A549 (cell line): ENCODE results near the gene RBM17. TPM values are rescaled to one million over a fixed set of nuclear protein-coding genes. Genes with fewer than 3 reads are reported as not detected.

ENCODE experiments used
- ATAC-seq, 2 experiments: fragments of 200-7000 bp in 1 of 2; fragments of >200 bp in 1 of 2; cut with Nextera tagmentation in 1 of 2; cut with Tn5 transposase in 1 of 2; 3 replicates each; pipeline versions ENCODE4 v1.8.0 to v1.9.1; 2018 to 2020; ENCODE audit warnings: mild to moderate bottlenecking in 1 of 2, moderate library complexity in 1 of 2
- CTCF ChIA-PET: fragments of 300-600 bp; sonication (Branson Sonifier 250); formaldehyde crosslinking; extraction: SDS; loops from one replicate; lab custom pipeline; 2021; ENCODE audit warnings: antibody characterized with exemption, inconsistent platforms; lab: Yijun Ruan, JAX
- POLR2A ChIA-PET: fragments of 350-600 bp; formaldehyde crosslinking; extraction: SDS; loops from one replicate; lab custom pipeline; 2021; ENCODE audit warnings: antibody characterized with exemption, inconsistent platforms; lab: Yijun Ruan, JAX
- DNase-seq, 2 experiments: peaks; one replicate each; pipeline versions ENCODE4 v3.0.0 to v3.0.0-alpha.2; 2011 to 2016; ENCODE audit warnings: low read depth in 1 of 2, low spot score in 1 of 2
- FAIRE-seq: peaks from 2 replicates; lab custom pipeline; 2011; peaks lifted over from hg19 to GRCh38; lab: Jason Lieb, UNC
- H3K27ac ChIP-seq, 2 experiments: fragments of >200 bp; sonication (Bioruptor Twin); formaldehyde crosslinking; 3 replicates each; pipeline ENCODE4 v1.5.1; 2016 to 2017
- H3K4me1 ChIP-seq: fragments of >200 bp; sonication (Bioruptor Twin); formaldehyde crosslinking; 3 replicates; pipeline ENCODE4 v1.6.1; 2016
- H3K4me2 ChIP-seq: fragments of >200 bp; sonication (Bioruptor Twin); formaldehyde crosslinking; 3 replicates; pipeline ENCODE4 v1.6.1; 2016
- H3K4me3 ChIP-seq: fragments of >200 bp; sonication (Bioruptor Twin); formaldehyde crosslinking; 3 replicates; pipeline ENCODE4 v1.5.1; 2016
- H3K9me3 ChIP-seq: fragments of >200 bp; sonication (Bioruptor Twin); formaldehyde crosslinking; 3 replicates; pipeline ENCODE4 v1.6.1; 2016
- BCL3 ChIP-seq: fragments of >200 bp; sonication (Bioruptor Twin); formaldehyde crosslinking; IDR thresholded peaks from 3 replicates; pipeline ENCODE4 v1.6.1; 2016
- BHLHE40 ChIP-seq: IDR thresholded peaks from 2 replicates; pipeline ENCODE4 v1.6.1; 2012; ENCODE audit warnings: low read depth, low read length, inconsistent platforms
- CBX8 ChIP-seq: fragments of 200-600 bp; sonication (generic); IDR thresholded peaks from 2 replicates; pipeline ENCODE4 v1.6.1; 2016
- CEBPB ChIP-seq, 2 experiments: fragments of >200 bp in 1 of 2; sonication (Bioruptor Twin) in 1 of 2; formaldehyde crosslinking in 1 of 2; IDR thresholded peaks; 2 replicates each; pipeline ENCODE4 v1.6.1; 2012 to 2016
- E2F6 ChIP-seq: IDR thresholded peaks from 2 replicates; pipeline ENCODE4 v1.6.1; 2012; ENCODE audit warnings: low read depth, borderline replicate concordance
- EHF ChIP-seq: fragments of 250-450 bp; sonication (Bioruptor Pico); IDR thresholded peaks from 2 replicates; pipeline ENCODE4 v1.5.0; 2020; ENCODE audit warnings: mild to moderate bottlenecking
- ELK1 ChIP-seq: fragments of 150-350 bp; IDR thresholded peaks from 2 replicates; pipeline ENCODE4 v1.6.1; 2014; ENCODE audit warnings: low read depth, mild to moderate bottlenecking, low read length
- EP300 ChIP-seq, 2 experiments: fragments of >200 bp; sonication (Bioruptor Twin); formaldehyde crosslinking; IDR thresholded peaks; 2 replicates in 1 of 2; 3 replicates in 1 of 2; pipeline ENCODE4 v1.6.1; 2016 to 2017
- FOSL2 ChIP-seq, 2 experiments: fragments of 450-650 bp in 1 of 2; fragments of >200 bp in 1 of 2; sonication (Bioruptor Twin) in 1 of 2; formaldehyde crosslinking; IDR thresholded peaks; 2 replicates each; pipeline versions ENCODE4 v1.5.0 to v1.6.1; 2016 to 2020; ENCODE audit warnings: mild to moderate bottlenecking in 1 of 2, moderate library complexity in 1 of 2
- HMGXB4 ChIP-seq: fragments of 250-450 bp; sonication (Bioruptor Pico); IDR thresholded peaks from 2 replicates; pipeline ENCODE4 v1.5.0; 2021; ENCODE audit warnings: mild to moderate bottlenecking, moderate library complexity, borderline replicate concordance
- HOXA7 ChIP-seq: fragments of 250-450 bp; sonication (Bioruptor Pico); IDR thresholded peaks from 2 replicates; pipeline ENCODE4 v1.5.0; 2020; ENCODE audit warnings: mild to moderate bottlenecking, moderate library complexity
- JUN ChIP-seq, 2 experiments: fragments of >200 bp; sonication (Bioruptor Twin); formaldehyde crosslinking; IDR thresholded peaks; 2 replicates in 1 of 2; 3 replicates in 1 of 2; pipeline ENCODE4 v1.6.1; 2016 to 2017
- KDM1A ChIP-seq: fragments of 200-600 bp; sonication (generic); IDR thresholded peaks from 2 replicates; pipeline ENCODE4 v1.6.1; 2016; ENCODE audit warnings: low read depth, mild to moderate bottlenecking
- KDM5A ChIP-seq: fragments of 200-600 bp; sonication (generic); IDR thresholded peaks from 2 replicates; pipeline ENCODE4 v1.6.1; 2016; ENCODE audit warnings: antibody characterized with exemption, mild to moderate bottlenecking
- MAZ ChIP-seq: fragments of 150-350 bp; IDR thresholded peaks from 2 replicates; pipeline ENCODE4 v1.6.1; 2014; ENCODE audit warnings: antibody characterized with exemption, low read depth, low read length, borderline replicate concordance
- MYC ChIP-seq: IDR thresholded peaks from 2 replicates; pipeline ENCODE4 v1.6.1; 2012; ENCODE audit warnings: mild to moderate bottlenecking, inconsistent platforms, low read length, improper control_type of control experiment, borderline replicate concordance
- NPAS2 ChIP-seq: fragments of 250-450 bp; sonication (Bioruptor Pico); IDR thresholded peaks from 2 replicates; pipeline ENCODE4 v1.8.0; 2022; ENCODE audit warnings: mild to moderate bottlenecking, moderate library complexity, borderline replicate concordance
- POLR2A ChIP-seq: IDR thresholded peaks from 2 replicates; pipeline ENCODE4 v1.6.1; 2012; ENCODE audit warnings: mild to moderate bottlenecking, low read length
- RARB ChIP-seq: fragments of 250-450 bp; sonication (Bioruptor Pico); IDR thresholded peaks from 2 replicates; pipeline ENCODE4 v1.8.0; 2021; ENCODE audit warnings: mild to moderate bottlenecking, moderate library complexity
- SMC3 ChIP-seq: fragments of >200 bp; sonication (Bioruptor Twin); formaldehyde crosslinking; IDR thresholded peaks from 3 replicates; pipeline ENCODE4 v1.6.1; 2018; ENCODE audit warnings: inconsistent platforms
- SREBF2 ChIP-seq: fragments of 450-650 bp; IDR thresholded peaks from 2 replicates; pipeline ENCODE4 v1.6.1; 2014; ENCODE audit warnings: mild to moderate bottlenecking, moderate library complexity
- ZC3H11A ChIP-seq: fragments of 450-650 bp; IDR thresholded peaks from 2 replicates; pipeline ENCODE4 v1.6.1; 2014; ENCODE audit warnings: antibody characterized with exemption, mild to moderate bottlenecking
- ZFP36 ChIP-seq: fragments of 450-650 bp; IDR thresholded peaks from 2 replicates; pipeline ENCODE4 v1.6.1; 2014; ENCODE audit warnings: borderline replicate concordance; ENCODE audit not compliant: partially characterized antibody
- ZNF302 ChIP-seq: fragments of 250-450 bp; sonication (Bioruptor Pico); IDR thresholded peaks from 2 replicates; pipeline ENCODE4 v1.9.0; 2021; ENCODE audit warnings: inconsistent platforms, mild to moderate bottlenecking, moderate library complexity
- WGBS: methylation state at CpG from one replicate; pipeline ENCODE4 v1.1.6; 2017; ENCODE audit errors: missing lambda C conversion rate; 5-methylcytosine and 5-hydroxymethylcytosine counted together
- polyA plus RNA-seq, 4 experiments: library from polyadenylated mRNA; depleted of rRNA in 3 of 4; stranded (reverse); fragments of >200 nt; fragmentation: RNase III in 1 of 4; extraction: RNeasy Plus Mini Kit Qiagen cat#74134 plus additional on column Dnase treatment in 1 of 4; gene quantifications; 2 replicates in 3 of 4; 3 replicates in 1 of 4; pipeline ENCODE4 v1.2.3, GENCODE V29; 2011 to 2017

Gene RBM17
- polyA plus RNA-seq, 2 of the 4 experiments (the other 2 are of a cell fraction): 75.2 to 121 TPM

GRCh38 chr10:6052247-6053221, 36.3 kb upstream of the RBM17 start:
- no peak overlapping the region for H3K27ac ChIP-seq
- no peak for TF ChIP-seq ELK1
- TF ChIP-seq, all 56 proteins: peak for 0
- FAIRE-seq (no peak), DNase-seq (no peak), ATAC-seq (no peak)
- Histone ChIP-seq H3K4me1 (peaks cover 5% of the 10 kb centered on the region; the same call in 1 of the 3 replicates), H3K4me2 (no peak overlapping the region), H3K9me3 (no peaks in the 10 kb centered on the region), H3K4me3 (no peak overlapping the region)
- CTCF ChIA-PET: no interaction called here
- 76% methylated on average over 17 of the region's 17 CpGs for WGBS
- POLR2A ChIA-PET: no interaction called here

DNA sequence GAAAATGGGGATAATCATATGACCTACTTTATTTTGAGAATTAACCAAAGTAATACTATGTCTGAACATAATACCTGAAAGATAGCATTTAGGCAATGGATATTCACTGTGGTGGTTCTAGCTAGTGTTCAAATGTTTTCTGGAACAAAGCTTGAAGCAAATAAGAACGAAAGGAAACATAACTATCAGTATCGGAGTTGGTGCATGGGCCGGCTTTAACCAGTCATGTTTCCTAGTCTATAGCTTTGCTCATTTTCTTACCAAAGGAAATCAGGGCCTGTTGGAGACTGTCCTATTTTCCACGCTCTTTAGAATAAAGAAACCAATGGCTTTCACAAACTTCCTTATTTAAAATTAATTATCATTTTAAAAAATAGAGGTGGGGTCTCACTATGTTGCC, 35.5 kb upstream of the RBM17 start:
- ATAC-seq (no peak), FAIRE-seq (no peak), DNase-seq (no peak)
- ChIA-PET POLR2A (no interaction called here), CTCF (no interaction called here)
- no peak overlapping the region for H3K4me3 ChIP-seq
- H3K4me2 ChIP-seq: no peak overlapping the region
- peaks cover 5% of the 10 kb centered on the region; the same call in 1 of the 3 replicates for H3K4me1 ChIP-seq
- H3K9me3 ChIP-seq: no peaks in the 10 kb centered on the region
- 78% methylated on average over 4 of the region's 4 CpGs for WGBS
- TF ChIP-seq CBX8 (no peak), ELK1 (no peak), MAZ (no peak), MYC (no peak)
- H3K27ac ChIP-seq: no peak overlapping the region

- Histone ChIP-seq H3K27ac (no peak overlapping the region), H3K4me2 (no peak overlapping the region), H3K9me3 (no peaks in the 10 kb centered on the region), H3K4me1 (peaks cover 5% of the 10 kb centered on the region; the same call in 1 of the 3 replicates), H3K4me3 (no peak overlapping the region)
- CTCF ChIA-PET: interaction anchor here (0.8 kb wide), 1 partner anchor 33 kb away, joined by 5 read pairs; no protein-coding TSS in a partner anchor
- FAIRE-seq: no peak
- ATAC-seq: no peak
- 49% methylated on average over 18 of the region's 18 CpGs for WGBS
- DNase-seq: no peak
- TF ChIP-seq HMGXB4 (CRISPR knock-in tag): no peak
- no peak for TF ChIP-seq JUN (IDR thresholded peaks at IDR 0.05)
- TF ChIP-seq ZFP36: no peak
- TF ChIP-seq KDM1A: no peak
- TF ChIP-seq E2F6: no peak
- TF ChIP-seq FOSL2 (IDR thresholded peaks at IDR 0.05): no peak
- TF ChIP-seq FOSL2 (CRISPR knock-in tag; IDR thresholded peaks at IDR 0.05): no peak
- no peak for TF ChIP-seq KDM5A
- TF ChIP-seq EHF (CRISPR knock-in tag): no peak
- TF ChIP-seq EP300 (IDR thresholded peaks at IDR 0.05): no peak
- no peak for TF ChIP-seq BHLHE40
- TF ChIP-seq BCL3: no peak
- TF ChIP-seq RARB: no peak
- TF ChIP-seq NPAS2: no peak
- TF ChIP-seq SREBF2: no peak
- no peak for TF ChIP-seq HOXA7
- no peak for TF ChIP-seq ZC3H11A
- no peak for TF ChIP-seq POLR2A
- no peak for TF ChIP-seq CEBPB (IDR thresholded peaks at IDR 0.05)
- TF ChIP-seq ZNF302 (CRISPR knock-in tag): no peak
- TF ChIP-seq SMC3: no peak
- POLR2A ChIA-PET: no interaction called here
Observed at GRCh38 chr10:6053816-6054631, 34.8 kb upstream of the RBM17 start.
